ENCODE data around the gene GNAQ.

GNAQ gene

GRCh38 chr9:78023003-78023741 is 8.4 kb downstream of the GNAQ start:
- TF ChIP-seq FOXM1 (IDR thresholded peaks at IDR 0.05; ENCODE audit: borderline replicate concordance, low read depth) (no peak), EP300 (IDR thresholded peaks at IDR 0.05; ENCODE audit: borderline replicate concordance) (no peak), YY1 (IDR thresholded peaks at IDR 0.05; ENCODE audit: low read depth) (no peak), TCF12 (IDR thresholded peaks at IDR 0.05; ENCODE audit: low read depth) (no peak), RAD21 (IDR thresholded peaks at IDR 0.05; ENCODE audit: low read depth) (no peak), NFIC (IDR thresholded peaks at IDR 0.05) (no peak), CEBPB (IDR thresholded peaks at IDR 0.05) (no peak), CREB1 (IDR thresholded peaks at IDR 0.05; ENCODE audit: low read depth) (no peak), TEAD4 (IDR thresholded peaks at IDR 0.05) (no peak), REST (IDR thresholded peaks at IDR 0.05; ENCODE audit: low read depth) (no peak), TAF1 (IDR thresholded peaks at IDR 0.05; ENCODE audit: low read depth) (no peak), MAX (IDR thresholded peaks at IDR 0.05) (no peak), EGR1 (IDR thresholded peaks at IDR 0.05) (no peak), ZBTB7A (IDR thresholded peaks at IDR 0.05; ENCODE audit: low read depth) (no peak)
- TF ChIP-seq, protein P1, sequence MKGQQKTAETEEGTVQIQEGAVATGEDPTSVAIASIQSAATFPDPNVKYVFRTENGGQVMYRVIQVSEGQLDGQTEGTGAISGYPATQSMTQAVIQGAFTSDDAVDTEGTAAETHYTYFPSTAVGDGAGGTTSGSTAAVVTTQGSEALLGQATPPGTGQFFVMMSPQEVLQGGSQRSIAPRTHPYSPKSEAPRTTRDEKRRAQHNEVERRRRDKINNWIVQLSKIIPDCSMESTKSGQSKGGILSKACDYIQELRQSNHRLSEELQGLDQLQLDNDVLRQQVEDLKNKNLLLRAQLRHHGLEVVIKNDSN (IDR thresholded peaks at IDR 0.05): no peak

DNA sequence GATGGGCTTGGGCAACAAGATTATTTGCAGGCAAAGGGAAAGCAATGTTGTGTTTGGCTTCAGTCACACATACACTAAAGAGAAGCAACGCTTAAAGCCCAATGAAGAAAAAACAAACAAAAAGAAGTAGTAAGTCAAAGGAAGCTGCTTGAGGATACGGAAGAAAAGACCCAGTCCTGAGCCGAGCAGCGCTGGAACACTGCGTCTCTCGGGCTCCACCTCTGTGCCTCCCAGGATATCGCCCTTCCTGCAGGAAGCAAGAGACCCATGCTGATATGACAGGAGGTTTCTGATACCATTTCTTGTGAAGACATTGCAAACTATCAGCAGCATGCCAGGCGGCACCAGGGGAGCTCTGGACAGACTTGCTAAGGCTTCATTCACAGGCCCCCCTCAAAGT is 9.9 kb downstream of the GNAQ start:
- TF ChIP-seq MAX (IDR thresholded peaks at IDR 0.05): no peak
- no peak for TF ChIP-seq ZBTB7A (IDR thresholded peaks at IDR 0.05; ENCODE audit: low read depth)
- no peak for TF ChIP-seq CEBPB (IDR thresholded peaks at IDR 0.05)
- TF ChIP-seq TAF1 (IDR thresholded peaks at IDR 0.05; ENCODE audit: low read depth): no peak
- TF ChIP-seq FOXM1 (IDR thresholded peaks at IDR 0.05; ENCODE audit: borderline replicate concordance, low read depth): no peak
- TF ChIP-seq, protein P1 (IDR thresholded peaks at IDR 0.05): no peak
- no peak for TF ChIP-seq CREB1 (IDR thresholded peaks at IDR 0.05; ENCODE audit: low read depth)
- no peak for TF ChIP-seq TEAD4 (IDR thresholded peaks at IDR 0.05)
- no peak for TF ChIP-seq NFIC (IDR thresholded peaks at IDR 0.05)
- TF ChIP-seq REST (IDR thresholded peaks at IDR 0.05; ENCODE audit: low read depth): no peak
- no peak for TF ChIP-seq EGR1 (IDR thresholded peaks at IDR 0.05)
- TF ChIP-seq RAD21 (IDR thresholded peaks at IDR 0.05; ENCODE audit: low read depth): no peak
- no peak for TF ChIP-seq EP300 (IDR thresholded peaks at IDR 0.05; ENCODE audit: borderline replicate concordance)
- no peak for TF ChIP-seq YY1 (IDR thresholded peaks at IDR 0.05; ENCODE audit: low read depth)
- no peak for TF ChIP-seq TCF12 (IDR thresholded peaks at IDR 0.05; ENCODE audit: low read depth)

GRCh38 chr9:78017190-78017693 is 14.4 kb downstream of the GNAQ start:
- no peak for TF ChIP-seq EGR1 (IDR thresholded peaks at IDR 0.05)
- TF ChIP-seq CREB1 (IDR thresholded peaks at IDR 0.05; ENCODE audit: low read depth): no peak
- TF ChIP-seq, protein P1 (IDR thresholded peaks at IDR 0.05): no peak
- no peak for TF ChIP-seq TCF12 (IDR thresholded peaks at IDR 0.05; ENCODE audit: low read depth)

- TF ChIP-seq RAD21 (IDR thresholded peaks at IDR 0.05; ENCODE audit: low read depth): no peak
- TF ChIP-seq, protein P1 (IDR thresholded peaks at IDR 0.05): no peak
- no peak for TF ChIP-seq FOXM1 (IDR thresholded peaks at IDR 0.05; ENCODE audit: borderline replicate concordance, low read depth)
- TF ChIP-seq REST (IDR thresholded peaks at IDR 0.05; ENCODE audit: low read depth): no peak
- no peak for TF ChIP-seq YY1 (IDR thresholded peaks at IDR 0.05; ENCODE audit: low read depth)
- TF ChIP-seq TAF1 (IDR thresholded peaks at IDR 0.05; ENCODE audit: low read depth): no peak
- no peak for TF ChIP-seq CREB1 (IDR thresholded peaks at IDR 0.05; ENCODE audit: low read depth)
- TF ChIP-seq CEBPB (IDR thresholded peaks at IDR 0.05): no peak
- no peak for TF ChIP-seq MAX (IDR thresholded peaks at IDR 0.05)
- TF ChIP-seq ZBTB7A (IDR thresholded peaks at IDR 0.05; ENCODE audit: low read depth): no peak
- TF ChIP-seq EP300 (IDR thresholded peaks at IDR 0.05; ENCODE audit: borderline replicate concordance): no peak
- no peak for TF ChIP-seq EGR1 (IDR thresholded peaks at IDR 0.05)
- TF ChIP-seq TEAD4 (IDR thresholded peaks at IDR 0.05): no peak
- TF ChIP-seq TCF12 (IDR thresholded peaks at IDR 0.05; ENCODE audit: low read depth): no peak
- TF ChIP-seq NFIC (IDR thresholded peaks at IDR 0.05): no peak
Measured at GRCh38 chr9:78015241-78015640, 16.4 kb downstream of the GNAQ start.

All from Ishikawa (cell line).